NCI-H1436 (cell line): ENCODE data around the gene KCNMA1.
"Not testable (repeated sequence)": the region's sequence is repeated elsewhere in the genome, so short reads cannot be mapped to it uniquely, and the experiment has no call there.

Source experiments
- DNase-seq: peaks from one replicate; lab custom pipeline; 2025; lab: John Stamatoyannopoulos, UW

Gene KCNMA1

DNA sequence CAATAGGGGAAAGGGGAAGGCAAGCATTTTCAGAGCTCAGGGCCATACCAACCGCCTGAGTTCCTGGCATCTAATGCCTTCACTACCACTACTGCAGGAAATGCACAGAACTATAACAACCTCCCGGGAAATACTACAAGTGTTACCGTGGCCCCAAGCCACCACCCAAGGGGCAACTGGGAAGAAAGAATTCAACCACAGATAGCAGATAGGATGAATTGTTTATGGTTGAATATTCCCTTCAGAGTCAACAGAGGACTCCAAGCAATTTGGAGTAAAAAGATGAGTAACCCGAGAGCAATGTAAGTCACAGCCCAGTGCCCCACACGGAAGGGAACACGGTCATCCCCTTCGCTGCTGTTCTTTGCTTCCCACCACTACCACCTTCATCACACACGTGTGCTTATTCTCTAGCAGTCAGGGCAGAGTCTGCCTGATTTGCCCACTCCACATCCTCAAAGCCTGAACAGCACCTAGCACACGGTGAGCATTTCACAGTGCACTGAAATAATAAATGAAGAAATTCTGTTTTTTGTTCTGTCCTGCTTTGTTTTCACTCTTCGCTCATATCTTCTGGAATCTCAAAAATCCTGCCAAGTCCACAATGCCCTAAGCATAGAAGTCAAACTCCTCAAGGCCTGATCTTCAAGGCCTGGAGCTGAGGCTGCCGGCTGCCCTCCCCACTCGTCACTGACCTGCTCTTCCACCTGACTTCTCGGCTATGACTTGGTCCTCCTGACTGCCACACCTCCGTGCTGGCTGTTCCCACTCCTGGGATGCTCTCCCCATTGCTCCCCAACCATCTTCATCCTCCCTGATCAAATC, 221.1 kb downstream of the KCNMA1 start:
- no peak for DNase-seq

DNA sequence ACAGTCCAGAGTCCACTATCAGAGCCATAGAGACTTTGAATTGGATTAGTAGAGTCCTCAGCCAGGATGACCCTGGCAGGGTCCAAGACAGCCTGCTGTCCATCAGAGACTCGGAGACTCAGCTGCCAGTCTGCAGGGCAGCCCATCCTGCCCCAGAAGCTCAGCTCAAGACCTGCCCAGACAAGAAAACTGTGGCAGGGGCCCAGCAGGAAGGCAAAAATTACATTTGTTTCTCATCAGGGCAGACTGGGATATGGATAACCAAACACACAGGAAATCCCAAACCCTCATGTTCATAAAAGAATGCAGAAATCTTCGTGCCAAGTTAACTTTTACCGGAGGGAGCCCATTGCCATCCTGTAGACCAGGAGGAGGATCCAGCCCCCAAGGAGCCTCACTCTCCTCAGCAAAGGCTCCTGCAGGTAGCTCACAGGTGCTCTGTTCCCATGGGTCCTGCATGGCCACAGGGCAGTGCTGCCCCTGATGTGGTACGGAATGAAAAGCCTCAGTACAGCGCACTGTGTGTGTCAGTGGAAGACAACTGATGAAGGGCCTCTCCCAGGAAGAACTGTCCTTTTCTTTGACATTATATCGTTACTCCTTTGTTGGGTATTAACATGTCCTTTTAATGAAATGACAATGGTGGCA, 222.2 kb downstream of the KCNMA1 start:
- DNase-seq: no peak

DNA sequence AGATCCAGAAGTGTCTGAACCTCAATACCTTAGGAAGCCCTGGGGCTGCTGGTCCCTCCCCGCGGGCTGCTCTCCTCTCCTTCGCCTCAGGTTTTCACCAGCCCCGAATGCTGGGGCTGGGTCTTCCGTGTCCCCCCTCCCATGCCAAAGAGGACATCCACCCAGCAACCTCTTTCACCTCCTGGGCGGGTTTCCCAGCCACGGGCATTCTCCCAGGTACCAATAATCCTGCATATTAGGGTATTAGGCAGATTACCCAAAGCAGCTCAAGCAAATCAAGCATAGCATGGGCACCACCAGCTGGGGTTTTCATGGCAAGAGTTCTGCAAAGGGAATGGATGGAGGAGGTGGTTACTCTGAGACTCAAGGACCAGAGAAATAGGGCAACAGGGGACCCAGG, 224.4 kb downstream of the KCNMA1 start:
- no peak for DNase-seq

DNA sequence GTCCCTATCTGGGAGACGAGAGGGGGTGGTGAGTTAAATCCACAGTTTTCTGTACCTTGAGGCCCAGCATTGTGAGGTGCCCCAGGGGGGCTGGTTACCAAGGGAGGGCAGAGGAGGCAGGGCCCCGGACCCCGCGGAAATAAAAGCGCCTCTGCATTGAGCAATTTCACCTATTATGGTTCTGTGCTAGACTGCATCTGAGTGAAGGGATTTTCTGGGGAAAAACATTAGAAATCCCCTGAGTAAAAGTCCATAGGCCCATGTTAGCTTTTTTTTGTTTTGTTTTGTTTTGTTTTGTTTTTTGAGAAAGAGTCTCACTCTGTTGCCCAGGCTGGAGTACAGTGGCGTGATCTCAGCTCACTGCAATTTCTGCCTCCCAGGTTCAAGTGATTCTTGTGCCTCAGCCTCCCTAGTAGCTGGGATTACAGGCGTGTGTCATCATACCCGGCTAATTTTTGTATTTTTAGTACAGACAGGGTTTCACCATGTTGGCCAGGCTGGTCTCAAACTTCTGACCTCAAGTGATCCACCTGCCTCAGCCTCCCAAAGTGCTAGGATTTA, 225.0 kb downstream of the KCNMA1 start:
- not testable (repeated sequence) for DNase-seq

DNA sequence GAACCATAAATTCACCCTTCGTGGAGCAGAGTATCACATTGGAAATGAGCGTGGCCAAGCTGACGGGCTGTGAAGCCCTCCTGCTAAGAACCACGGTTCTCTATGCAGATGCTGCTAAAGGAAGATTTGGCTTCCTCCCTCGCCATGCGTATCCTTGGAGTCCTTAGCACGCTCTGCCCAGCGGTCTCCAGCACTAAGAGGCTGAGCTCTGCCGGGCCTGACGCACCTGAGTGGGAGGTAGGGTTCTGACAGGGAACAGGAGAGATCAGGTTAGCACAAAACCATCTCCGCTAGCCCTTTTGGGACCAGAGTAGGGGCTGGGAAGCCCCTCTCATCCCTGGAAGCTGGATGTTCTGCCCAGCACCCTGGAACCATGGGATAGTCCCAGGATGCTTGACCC, 225.8 kb downstream of the KCNMA1 start:
- DNase-seq: no peak

DNA sequence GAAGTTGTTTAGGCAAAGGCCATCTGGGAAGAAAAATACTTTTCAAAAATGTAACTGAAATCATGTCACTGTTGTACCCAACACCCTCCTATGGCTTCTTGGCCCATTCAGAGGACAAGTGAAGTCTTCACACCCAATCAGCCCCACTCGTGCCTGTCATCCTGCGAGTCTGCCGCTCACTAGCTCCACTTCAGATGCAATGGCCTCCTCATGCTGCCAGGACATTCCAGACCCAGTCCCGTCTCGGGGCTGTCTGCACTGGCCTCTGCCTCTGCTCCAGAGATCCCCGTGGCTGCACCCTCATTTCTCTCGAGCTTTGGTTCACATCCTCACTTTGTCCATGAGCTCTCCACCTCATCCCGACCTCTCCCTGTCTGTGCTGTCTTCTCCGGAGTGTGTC, 227.1 kb downstream of the KCNMA1 start:
- no peak for DNase-seq

DNA sequence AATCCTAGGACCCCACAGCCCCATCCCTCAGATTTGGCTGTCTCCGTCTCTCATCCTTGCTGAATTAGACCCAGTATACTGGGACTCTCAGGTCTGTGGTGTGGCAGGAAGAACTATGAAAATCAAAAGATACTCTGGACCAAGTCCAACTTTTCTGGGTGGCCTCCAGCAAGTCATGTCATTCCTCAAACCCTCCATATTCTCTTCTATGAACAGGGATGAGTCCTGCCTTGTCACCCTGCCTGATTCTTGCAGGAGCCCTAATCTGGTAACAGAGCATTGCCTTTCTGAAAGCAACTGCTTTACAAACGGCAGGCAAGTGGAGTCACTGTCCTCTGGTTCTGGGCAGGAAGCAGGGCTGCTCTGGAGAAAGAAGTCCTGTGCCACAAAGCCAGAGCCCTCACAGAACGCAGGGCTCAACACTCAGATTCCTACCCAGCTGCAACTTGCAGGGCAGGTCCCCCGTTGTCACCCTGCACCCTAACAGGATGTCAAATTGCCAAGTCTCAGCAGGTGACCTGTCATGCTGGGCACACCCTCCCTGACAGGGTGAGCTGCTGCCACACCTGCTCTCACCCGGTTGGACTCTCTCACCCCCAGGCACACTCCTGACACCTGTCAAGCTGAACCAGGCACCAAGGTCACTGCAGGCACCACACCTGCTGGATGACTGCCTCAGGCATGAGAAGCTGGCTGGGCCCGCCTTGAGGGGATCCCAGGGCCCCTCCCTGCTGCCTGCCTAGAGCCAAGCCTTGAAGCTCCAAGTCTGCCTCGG, 227.7 kb downstream of the KCNMA1 start:
- peak; percentile 16 for DNase-seq

DNA sequence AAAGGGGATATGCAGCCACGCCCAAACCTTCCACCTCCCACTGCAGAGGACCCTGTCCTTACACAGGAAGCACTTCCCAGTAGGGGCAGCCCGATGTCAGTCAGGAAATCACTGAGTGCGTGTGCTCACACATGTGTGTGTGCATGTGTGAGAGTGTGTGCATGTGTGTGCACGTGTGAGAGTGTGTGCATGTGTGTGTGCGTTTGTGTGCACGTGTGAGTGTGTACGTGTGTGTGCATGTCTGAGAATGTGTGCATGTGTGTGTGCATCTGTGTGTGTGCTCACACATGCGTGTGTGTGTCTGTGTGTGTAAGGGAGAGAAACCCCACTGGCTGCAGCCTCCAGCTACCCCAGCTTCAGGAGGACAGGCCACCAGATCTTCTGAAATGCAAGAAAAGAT, 229.3 kb downstream of the KCNMA1 start:
- no peak for DNase-seq

DNA sequence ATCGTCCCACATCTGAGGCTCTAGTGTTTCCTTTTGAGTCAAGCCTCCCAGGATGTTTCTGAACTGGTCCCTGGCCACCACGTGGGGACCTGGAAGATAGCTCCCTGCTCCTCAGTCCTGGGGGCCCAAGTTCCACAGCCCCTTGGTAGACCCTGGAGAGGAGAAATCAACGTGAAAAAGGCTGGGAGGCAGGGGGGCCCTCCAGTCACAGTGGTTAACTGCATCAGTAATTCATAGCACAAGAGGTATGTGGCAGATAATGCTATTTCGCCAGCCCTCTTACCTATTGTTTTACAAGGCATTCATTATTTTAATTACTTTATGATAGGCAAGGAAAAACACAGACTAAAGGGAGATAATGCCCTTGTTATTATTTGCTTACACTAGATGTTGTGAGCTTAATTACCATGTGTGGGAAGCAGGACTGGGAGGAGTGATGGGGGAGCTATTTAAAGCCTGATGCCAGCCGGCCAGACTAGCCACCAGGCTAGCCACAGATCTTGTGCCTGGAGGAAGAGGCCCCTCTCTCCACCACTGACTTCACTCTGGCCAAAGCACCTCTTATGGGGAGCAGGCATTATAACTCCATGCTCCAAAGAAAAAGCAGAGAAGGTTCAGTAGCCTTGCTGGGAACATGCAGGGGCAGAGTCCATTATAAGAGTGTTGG, 230.7 kb downstream of the KCNMA1 start:
- DNase-seq: no peak

DNA sequence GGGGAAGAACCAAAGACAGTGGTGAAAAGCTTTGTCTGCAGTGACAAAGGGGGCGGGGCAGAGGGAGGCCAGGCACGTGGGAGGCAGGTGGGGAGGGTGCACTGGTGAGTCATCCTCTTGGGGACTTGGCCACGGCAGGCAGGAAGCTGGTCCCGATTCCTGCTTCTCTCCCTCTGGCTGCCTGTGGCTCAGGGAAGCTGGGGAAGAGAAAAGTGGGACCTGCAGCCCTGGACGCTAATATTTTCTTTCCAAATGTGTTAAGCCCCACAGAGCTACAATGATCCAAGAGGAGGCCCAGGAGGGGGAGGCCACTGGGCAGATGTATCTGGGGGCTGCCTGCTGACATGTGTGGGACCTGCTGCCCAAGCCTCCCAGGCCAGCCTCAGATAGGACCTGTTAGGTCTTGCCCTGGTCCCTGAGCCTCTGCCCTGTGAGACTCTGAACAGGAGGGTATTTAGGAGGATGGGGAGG, 231.8 kb downstream of the KCNMA1 start:
- peak; percentile 52 for DNase-seq

DNA sequence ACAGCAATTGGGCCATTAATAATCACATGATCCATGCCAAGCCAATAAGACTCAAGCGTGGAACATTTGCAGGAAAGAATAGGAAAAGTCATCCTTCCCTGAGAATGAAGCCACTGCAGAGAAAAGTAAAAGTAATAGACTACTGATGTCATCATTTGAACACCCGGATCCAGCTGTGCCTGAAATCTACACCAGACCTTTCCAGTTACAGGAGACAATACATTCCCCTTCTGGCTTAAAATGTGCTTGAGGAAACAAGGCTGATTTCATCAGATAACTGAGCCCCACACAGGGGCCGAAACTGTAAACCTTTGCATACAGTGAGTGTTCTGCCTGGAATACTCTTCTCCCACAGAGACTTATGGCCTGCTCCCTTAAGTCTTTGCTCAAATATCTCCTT, 232.8 kb downstream of the KCNMA1 start:
- no peak for DNase-seq

DNA sequence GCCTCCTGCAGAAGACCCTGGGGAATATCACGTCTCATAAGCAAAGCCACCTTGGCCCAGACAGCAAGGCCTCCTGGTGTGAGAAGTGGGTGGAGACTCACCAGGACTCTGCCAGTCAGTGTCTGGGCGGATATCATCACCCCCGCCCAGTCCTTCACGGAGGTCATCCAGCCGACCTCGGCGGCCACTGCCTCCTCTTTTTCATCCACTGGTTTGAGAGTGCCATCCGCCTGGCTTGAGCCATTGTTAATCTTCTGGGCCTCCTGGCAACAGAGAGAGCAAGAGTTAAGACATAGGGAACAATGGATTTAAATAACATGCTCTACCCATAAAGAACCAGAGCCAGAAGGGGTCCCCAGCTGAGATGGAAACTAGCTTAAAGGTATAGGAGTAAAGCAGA, 233.8 kb downstream of the KCNMA1 start:
- no peak for DNase-seq

DNA sequence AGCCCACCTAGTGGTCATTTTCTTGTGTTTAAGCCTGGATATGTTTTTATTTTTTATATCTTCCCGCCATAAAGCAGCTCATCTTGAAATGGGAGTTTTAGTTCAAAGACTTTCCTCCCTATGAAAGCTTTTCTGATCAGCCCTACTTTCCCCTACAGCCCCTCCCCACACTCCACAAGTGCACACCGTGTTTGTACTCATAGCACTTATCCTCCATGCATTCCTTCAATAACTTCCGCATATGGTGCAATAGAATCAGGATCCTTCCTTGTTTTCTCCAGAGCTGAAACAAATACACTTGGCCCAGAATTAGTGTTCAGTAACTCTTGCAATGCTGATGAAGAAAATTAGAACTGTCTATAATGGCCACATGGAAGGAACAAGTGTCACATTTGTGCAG, 235.9 kb downstream of the KCNMA1 start:
- no peak for DNase-seq

DNA sequence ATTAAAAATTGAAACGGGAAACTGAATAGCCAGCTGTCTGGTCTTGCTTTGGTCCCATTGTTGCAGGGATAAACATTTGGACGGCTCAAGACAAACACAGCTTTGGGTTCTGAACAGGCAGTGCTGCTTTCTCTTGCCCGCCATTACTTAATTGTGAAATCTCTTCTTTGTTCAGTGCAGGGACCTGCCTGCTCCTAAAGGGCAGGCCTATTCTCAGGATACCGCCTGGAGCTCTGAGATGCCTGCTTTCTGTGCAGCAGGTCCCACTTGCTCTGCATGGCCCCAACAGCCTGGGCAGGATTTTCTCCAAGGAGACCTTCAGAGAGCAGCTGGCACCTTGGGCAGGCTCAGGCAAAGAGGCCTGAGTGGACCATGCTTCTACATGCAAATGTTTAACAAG, 237.6 kb downstream of the KCNMA1 start:
- no peak for DNase-seq

DNA sequence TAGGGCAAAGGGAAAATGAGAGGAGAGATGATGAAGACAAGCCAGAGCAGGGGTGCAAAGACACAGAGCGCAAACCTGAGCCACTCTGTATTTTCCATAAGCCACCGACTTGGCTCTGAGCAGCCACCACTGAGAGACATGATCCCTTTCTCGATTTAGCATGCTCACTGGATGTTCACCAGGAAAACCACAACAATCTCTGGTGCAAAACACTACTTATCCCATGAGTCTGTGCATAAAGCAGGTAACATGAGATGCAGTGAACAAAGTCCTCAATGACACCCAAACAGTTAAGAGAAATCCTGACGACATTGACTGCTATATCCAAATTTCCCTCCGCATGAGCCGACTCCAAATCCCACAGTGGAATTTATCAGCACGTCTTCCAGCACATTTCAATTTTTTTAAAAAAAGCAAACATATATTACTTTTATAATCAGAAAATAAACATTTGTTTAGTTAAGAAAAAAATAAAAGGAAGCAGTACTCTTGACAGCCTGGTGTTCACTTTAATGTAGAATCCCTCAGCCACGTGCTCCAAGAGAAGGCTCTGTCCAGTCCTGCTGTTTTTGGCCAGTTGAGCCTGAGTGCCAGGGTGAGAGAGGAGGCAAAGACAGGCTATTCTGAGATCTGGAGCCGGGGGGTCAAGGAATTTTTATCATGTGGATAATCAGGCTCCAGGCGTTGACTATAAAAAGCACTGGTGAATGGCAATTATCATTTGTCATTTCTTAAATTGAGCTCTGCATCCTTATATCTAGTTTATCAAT, 238.4 kb downstream of the KCNMA1 start:
- DNase-seq: no peak

DNA sequence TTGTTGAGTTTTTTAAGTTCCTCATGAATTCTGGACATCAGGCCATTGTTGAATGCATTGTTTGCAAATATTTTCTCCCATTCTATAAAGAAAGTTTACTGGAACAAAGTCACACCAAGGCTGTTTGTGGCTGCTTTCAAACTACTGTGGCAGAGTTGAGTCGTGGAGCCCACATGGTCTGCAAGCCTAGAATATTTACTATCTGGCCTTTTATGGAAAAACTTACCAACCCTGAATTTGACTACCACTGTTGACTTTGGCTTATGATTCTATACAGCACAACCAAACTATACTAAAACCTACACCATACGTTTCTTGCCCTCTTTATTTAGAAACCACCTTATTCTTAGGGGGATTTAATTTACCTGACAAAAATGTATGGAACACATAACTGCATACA, 239.1 kb downstream of the KCNMA1 start:
- no peak for DNase-seq

DNA sequence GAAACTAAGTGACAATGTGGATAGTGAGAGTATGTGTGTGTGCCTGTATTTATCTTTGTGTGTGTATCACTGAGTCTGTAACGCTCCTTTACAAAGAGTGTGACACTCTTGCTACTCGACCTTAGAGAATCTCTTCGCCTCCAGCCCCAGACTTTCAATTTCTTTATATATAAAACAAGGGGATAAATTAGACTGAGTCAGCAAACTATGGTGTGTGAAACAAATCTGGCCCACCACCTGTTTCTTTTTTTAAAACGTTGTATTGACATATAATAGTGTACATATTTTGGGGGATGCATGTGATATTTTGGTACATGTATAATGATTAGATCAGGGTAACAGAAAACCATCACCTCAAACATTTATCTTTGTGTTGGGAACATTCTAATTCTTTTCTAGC, 240.5 kb downstream of the KCNMA1 start:
- no peak for DNase-seq

DNA sequence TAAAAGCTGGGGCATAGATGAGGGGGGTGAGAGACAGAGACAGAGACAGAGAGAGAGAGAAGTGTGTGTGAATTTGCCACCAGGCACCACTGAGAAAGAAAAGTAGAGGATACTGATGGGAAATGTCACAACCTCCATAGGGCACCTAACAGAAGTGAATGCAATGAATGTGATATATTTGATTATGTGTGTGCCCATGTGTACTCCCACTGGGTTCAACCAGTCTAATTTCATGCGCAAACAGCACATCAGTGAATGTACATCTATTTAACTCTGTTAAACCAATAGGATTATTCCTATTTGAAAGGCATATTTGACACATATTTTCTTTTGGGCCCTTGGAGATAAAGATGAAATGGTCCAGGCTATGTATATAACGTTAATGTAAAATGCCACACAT, 241.3 kb downstream of the KCNMA1 start:
- no peak for DNase-seq

DNA sequence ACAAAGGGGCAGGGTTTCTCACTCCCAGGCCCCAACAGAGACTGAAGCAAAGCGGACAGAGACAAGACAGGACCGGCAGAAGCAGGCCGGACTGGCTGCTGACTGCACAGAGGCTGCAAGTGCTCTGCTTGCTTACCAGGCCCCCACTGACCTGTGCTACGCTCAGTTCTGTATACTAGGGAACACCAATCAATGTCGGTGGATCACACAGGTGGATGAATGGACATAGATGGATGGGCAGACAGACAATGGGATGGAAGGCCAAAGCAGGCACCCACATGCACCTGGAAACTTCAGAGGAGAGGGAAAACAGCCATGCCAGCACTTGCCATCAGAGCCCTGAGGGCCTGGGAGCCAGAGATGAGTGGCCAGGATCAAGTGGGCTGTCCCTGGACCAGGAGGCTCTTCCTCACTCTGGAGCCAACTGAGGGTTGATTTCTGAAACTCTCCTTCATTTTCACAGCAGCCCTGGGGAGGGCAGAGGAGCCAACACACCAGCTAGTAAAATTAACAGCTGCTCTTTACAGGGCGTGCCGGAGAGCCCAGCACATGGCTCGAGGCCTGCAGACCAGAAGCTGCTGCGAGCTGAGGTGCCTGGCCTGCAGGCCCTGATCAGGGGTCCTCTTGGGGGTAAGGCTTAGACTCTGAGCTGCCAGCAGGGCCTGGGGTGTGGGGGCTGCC, 243.6 kb downstream of the KCNMA1 start:
- no peak for DNase-seq

DNA sequence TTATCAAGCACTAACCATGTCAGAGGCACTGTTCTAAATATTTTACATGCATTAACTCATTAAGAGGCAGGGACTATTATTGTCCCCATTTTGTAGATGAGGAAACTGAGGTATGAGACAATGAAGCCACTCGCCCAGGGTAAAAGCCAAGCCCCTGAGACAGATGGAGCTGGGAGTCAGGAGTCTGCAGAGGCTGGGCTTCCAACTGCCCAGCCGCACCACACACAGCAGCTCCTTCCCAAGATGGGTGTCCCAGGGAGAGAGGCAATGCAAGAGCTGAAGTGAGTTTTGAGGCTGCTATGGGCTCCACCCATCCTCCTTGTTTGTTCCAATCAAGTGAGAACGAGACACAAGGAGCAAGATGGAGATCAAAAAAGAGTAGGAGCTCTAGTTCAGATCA, 244.2 kb downstream of the KCNMA1 start:
- DNase-seq: no peak

DNA sequence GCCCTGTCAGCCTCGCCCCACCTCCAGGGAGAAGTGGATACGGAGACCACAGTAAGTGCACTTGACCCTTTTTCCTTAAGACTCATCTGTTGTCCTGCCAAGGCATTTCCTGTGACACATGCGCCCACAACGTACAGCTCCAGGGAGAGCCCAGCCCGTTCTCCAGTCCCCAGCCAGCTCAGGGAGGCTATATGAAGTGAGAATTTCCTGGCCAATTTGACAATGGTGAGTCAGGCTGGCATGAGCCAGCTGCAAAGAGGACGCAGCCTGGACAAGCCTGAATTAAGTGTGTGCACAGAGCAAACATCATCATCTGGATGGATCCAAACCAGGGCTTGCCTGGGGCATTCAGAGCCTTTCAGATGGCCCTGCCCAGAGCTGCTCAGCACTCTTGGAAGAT, 244.8 kb downstream of the KCNMA1 start:
- no peak for DNase-seq
